GM10266 (cell line): ENCODE measurements around the gene RXRA.

ENCODE experiments used
- DNase-seq: peaks from one replicate; pipeline ENCODE4 v3.0.0; 2012; ENCODE audit errors: extremely low spot score
- TF ChIP-seq, protein P1 (sequence below): IDR thresholded peaks from 2 replicates; pipeline ENCODE4 v1.5.1; 2012; ENCODE audit warnings: mild to moderate bottlenecking, low read depth; ENCODE audit not compliant: control insufficient read depth, insufficient read depth; ENCODE audit errors: missing control alignments

The RXRA gene

DNA sequence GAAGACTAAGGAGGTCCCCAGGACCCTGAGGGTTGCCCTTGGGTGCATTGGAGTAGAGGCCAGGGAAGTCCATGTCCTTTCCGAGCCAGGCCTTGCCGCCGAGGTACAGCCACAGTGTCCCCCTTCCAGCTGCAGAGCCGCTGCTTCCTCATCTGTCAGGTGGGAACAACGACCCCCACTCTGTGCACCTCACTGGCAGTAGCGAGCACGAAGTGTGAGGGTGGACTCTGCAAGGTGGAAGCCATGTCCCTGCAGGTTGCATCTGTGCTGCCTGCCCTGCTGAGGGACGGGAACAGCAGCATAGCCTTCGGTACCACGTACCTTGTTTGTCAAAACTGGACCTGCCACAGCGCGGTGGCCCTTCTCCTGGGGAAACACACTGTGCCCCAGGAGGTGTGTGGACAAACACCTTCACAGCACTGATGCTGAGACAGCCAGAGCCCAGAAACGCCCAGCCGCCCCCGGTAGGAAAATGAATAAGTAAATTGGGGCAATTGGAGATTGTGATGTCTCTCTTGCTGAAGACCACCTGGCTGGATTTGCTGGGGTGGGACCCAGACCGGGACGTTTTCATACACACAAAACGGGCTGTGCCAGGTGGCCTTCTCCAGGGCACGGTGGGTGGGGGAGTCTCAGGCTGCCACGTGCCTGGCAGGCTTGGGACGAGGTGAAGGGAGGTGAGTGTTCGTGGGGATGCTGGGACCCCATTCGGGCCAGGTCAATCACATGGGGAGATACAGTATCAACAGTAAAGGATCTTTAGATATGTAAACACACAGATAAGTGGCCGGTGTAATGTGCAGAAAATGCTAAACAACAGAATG is 157.3 kb downstream of the RXRA start:
- TF ChIP-seq, protein P1, sequence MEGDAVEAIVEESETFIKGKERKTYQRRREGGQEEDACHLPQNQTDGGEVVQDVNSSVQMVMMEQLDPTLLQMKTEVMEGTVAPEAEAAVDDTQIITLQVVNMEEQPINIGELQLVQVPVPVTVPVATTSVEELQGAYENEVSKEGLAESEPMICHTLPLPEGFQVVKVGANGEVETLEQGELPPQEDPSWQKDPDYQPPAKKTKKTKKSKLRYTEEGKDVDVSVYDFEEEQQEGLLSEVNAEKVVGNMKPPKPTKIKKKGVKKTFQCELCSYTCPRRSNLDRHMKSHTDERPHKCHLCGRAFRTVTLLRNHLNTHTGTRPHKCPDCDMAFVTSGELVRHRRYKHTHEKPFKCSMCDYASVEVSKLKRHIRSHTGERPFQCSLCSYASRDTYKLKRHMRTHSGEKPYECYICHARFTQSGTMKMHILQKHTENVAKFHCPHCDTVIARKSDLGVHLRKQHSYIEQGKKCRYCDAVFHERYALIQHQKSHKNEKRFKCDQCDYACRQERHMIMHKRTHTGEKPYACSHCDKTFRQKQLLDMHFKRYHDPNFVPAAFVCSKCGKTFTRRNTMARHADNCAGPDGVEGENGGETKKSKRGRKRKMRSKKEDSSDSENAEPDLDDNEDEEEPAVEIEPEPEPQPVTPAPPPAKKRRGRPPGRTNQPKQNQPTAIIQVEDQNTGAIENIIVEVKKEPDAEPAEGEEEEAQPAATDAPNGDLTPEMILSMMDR = no peak
- no peak for DNase-seq

DNA sequence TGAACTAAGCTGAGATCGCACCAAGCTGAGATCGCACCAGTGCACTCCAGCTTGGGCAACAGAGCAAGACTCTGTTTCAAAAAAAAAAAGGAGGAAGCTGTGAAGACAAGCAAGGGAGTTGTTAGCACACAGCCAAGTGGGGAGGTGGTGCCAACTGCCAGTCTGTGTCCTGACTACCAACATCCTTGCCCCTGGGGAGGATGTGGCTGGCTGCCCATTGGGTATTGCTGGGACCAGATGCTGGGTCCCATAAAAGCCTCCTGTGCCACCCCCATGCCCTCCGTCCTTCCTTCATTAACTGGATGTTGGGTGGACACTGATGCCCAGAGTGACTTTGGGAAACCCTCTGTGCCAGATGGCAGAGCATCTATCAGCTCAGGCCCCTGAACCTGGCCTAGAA is 158.2 kb downstream of the RXRA start:
- TF ChIP-seq, protein P1 = no peak
- DNase-seq = no peak

DNA sequence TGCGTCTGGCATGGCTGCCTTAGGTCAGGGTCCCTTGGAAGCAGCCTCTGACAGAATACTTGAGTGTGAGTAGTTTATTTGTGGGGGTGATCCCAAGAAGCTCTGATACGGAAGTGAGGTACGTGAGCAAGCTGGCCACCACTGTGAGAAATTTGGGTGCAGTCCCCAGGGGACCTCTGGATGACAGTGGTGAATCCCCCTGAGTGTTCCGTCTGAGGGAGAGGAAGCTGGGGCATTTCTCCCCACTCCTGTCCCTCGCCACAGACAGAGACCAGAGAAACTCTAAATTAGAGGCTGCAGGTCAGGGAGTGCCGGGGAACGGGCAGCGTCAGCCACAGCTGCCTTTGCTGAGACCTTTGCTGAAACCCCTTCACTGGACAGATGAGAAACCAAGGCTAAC is 159.4 kb downstream of the RXRA start:
- DNase-seq = no peak
- TF ChIP-seq, protein P1 = no peak

DNA sequence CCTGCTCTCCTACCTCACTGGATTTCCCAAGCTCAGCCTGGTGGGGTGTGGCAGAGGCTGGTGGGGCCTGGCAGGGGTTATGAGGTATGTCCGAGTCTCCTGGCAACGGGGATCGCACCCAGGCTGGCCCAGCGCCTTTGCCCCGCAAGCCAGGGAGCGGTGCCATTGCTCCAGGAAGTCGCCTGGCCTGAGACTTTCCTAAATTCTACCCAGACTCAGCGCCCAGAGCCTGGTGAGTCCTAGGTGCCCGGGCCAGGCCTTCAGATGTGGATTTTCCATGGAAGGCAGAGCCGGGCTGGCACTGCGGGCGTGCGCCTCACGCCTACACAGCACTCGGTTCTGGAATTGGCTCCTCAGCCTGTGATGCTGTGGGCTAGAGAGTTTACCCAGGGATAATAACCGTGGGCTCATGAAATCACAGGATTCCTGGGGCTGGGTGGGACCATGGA is 159.9 kb downstream of the RXRA start:
- DNase-seq = no peak
- TF ChIP-seq, protein P1 = no peak

DNA sequence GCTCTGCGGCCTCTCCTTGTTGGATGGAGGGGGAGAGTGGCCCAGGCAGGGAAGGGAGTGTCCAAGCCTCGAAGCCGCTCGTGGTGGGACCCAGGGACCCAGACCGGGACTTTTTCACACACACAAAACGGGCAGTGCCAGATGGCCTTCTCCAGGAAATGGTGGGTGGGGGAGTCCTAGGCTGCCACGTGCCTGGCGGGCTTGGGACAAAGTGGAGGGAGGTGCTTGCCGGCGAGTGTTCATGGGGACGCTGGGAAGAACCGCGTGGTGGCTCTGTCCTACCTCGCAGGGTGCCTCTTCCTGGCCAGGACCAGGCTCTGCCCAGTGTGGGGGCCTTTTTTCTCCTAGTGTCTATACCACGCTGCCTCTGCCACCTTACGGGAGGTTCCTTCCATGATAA is 160.3 kb downstream of the RXRA start:
- DNase-seq = no peak
- TF ChIP-seq, protein P1 = no peak
